Limb (tissue), 2 donors: ENCODE measurements around the gene RNF141.

Experiments used
- DNase-seq, 2 donors: peaks; one replicate each; pipeline ENCODE4 v3.0.0-alpha.2; 2016; ENCODE audit errors: extremely low spot score in 2 of 2

Gene RNF141

GRCh38 chr11:10483174-10483573 is 57.8 kb downstream of the RNF141 start:
- DNase-seq = no peak

GRCh38 chr11:10481560-10482349 is 59.2 kb downstream of the RNF141 start:
- DNase-seq = no peak

DNA sequence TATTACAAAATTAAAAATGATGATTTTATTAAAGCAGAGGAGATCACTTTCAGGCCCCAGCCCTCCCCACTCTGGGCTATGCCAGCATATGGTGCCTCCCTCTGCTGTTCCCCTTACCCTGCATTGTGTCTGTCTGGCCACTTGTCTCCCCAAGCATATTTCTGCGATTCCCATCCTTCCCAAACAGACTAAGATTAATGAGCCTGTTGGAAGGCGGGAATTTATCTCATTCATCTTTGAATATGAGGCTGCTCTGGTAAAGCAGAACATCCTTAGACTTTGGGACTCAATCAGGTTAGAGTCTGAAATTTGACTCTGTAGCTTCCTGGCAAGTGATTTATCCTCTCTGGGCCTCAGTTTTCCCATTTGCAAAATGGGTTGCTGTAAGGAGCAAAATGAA is 60.2 kb downstream of the RNF141 start:
- no peak for DNase-seq

DNA sequence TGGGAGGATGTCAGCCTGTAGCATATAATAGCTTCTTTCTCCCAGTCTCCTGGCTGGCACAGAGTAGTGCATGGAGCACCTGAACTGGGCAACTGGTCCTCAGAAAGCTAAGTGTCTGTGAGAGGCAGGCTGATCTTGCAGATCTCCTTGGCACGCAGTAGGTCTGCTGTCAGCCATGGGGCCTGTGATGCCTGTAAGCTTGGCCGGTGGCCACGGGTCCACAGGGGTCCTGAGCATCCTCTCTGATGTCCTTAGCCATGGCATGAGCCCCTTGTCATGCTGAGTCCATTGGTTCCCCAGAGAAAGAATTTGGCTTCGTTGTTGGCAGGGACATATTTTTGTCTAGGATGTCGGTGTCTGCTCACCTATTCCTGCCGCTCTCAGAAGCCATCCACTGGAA is 61.0 kb downstream of the RNF141 start:
- DNase-seq = no peak

GRCh38 chr11:10478574-10479550 is 62.1 kb downstream of the RNF141 start:
- DNase-seq = no peak

DNA sequence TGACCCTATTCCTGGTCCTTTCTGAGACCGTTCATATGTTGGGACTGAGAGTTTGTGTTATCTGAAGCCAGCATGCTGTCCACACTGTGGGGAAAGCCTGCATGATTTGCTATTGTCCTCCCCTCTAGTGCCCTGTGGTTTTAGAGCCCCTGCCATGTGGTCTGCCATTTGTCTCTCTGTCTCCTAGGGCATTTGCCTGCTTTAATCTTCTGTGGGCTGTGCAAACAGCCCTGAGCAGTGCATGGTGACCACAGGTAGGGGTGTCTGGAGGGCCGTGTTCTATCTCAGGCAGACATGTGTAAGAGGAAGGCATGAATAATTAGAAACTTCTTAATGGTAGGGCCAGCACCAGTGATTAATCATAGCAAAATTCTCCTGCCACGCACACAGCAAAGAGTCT is 62.9 kb downstream of the RNF141 start:
- no peak for DNase-seq

- no peak for DNase-seq
These were observed 63.3 kb downstream of the RNF141 start for GRCh38 chr11:10477690-10478046.

GRCh38 chr11:10476927-10477689 is 63.9 kb downstream of the RNF141 start:
- no peak for DNase-seq

DNA sequence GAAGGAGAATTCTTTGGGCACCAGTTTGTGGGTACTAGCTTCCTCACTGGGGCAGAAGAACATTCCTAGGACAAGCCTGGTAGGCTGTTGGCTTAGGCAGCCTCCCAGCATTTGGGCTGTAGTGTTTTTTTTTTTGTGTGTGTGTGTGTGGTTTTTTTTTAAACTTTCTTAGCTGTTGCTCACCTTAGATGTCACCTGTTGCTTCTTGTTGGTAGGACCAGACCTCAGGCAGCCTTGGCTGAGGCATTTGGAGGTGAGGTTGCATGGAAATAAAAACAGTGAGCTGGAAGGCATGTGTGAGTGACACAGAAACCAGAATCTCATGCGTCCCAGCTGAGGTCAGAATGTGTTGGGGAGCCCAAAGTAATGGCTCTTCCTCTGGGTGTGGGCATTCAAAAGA is 64.6 kb downstream of the RNF141 start:
- DNase-seq = no peak

DNA sequence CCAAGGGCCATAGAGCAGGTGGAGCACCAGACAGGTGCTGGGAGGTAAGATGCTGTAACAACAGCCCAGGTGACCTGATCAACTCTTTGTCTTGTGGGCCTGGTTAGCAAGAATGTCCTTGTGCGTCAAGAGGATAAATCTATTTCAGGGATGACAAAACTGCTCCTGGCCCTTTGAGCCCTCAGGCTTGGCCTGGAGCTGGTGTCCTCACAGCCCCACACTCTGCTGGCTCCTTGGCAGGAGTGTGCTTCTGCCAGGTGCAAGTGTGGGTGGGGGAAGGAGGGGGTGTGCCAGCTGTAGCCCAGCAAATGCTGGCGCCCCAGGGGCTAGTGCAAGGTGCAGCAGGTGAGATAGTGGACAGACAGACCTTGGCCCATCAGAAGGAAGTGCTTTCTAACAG is 66.4 kb downstream of the RNF141 start:
- DNase-seq = no peak

GRCh38 chr11:10473371-10473770 is 67.6 kb downstream of the RNF141 start:
- DNase-seq = no peak

DNA sequence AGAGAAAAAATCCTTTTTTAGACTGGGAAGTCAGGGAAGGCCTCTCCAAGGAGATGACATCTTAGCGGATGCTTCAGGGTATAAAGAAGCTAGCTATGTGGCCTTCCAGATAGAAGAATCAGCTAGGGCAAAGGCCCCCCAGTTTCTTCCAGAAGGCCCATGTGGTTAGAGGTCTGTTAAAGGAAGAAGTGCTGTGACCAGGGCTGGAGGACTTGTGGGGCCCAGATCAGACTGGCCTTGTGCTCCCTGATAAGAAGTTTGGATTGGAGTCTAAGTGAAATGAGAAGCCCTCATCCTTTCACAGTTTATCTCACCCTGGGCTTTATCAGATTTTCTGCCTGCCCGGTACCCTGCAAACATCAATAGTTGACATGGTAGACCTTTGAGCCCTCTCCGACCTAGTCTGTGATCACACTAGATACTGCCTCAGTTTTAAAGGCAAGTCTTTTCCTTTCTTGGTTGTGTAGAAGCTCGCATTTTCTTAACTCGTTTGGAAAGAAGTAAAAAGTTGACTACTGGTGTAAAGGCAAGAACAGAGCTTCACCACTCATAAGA is 78.2 kb downstream of the RNF141 start:
- no peak for DNase-seq
